Hypothalamus (tissue), 51 donors: Measurements from ENCODE around the gene KCNH6.

Experiments used
- DNase-seq, 51 donors: peaks; one replicate each; lab custom pipeline; 2025; lab: John Stamatoyannopoulos, UW

KCNH6 gene

GRCh38 chr17:63547083-63547523 is 23.9 kb downstream of the KCNH6 start:
- DNase-seq = no peak

- peak in 8 of 51 donors; percentile 36 to 70 (median 56) for DNase-seq
Measured at GRCh38 chr17:63549289-63549945, 26.3 kb downstream of the KCNH6 start.

- peak; percentile 86 to 100 (median 98) for DNase-seq
Measured at GRCh38 chr17:63549946-63550816, 27.0 kb downstream of the KCNH6 start, which contains the start of gene DCAF7. DCAF7 (plus strand) TSS chr17:63550477; CDS start chr17:63550678, 201 bp downstream.

- DNase-seq = peak in 6 of 51 donors; percentile 20 to 47 (median 42)
Measured at GRCh38 chr17:63550817-63551639, 27.9 kb downstream of the KCNH6 start.

GRCh38 chr17:63552211-63552610 is 29.1 kb downstream of the KCNH6 start:
- DNase-seq = no peak

GRCh38 chr17:63555500-63556156 is 32.5 kb downstream of the KCNH6 start:
- DNase-seq = no peak

GRCh38 chr17:63557416-63557815 is 34.3 kb downstream of the KCNH6 start:
- DNase-seq = no peak

GRCh38 chr17:63558441-63558840 is 35.3 kb downstream of the KCNH6 start:
- DNase-seq = no peak

GRCh38 chr17:63561819-63562218 is 38.7 kb downstream of the KCNH6 start:
- no peak for DNase-seq

GRCh38 chr17:63563339-63563738 is 40.2 kb downstream of the KCNH6 start:
- DNase-seq = no peak

GRCh38 chr17:63564562-63564961 is 41.4 kb downstream of the KCNH6 start:
- DNase-seq = no peak

- no peak for DNase-seq
Measured at GRCh38 chr17:63567229-63567628, 44.1 kb downstream of the KCNH6 start.

- DNase-seq = no peak
Measured at GRCh38 chr17:63568563-63568962, 45.4 kb downstream of the KCNH6 start.

- DNase-seq = no peak
Measured at GRCh38 chr17:63571632-63572310, 48.6 kb downstream of the KCNH6 start.

- no peak for DNase-seq
Measured at GRCh38 chr17:63573634-63574033, 50.5 kb downstream of the KCNH6 start.

- no peak for DNase-seq
Measured at GRCh38 chr17:63578027-63578768, 55.0 kb downstream of the KCNH6 start.

- DNase-seq = no peak
Measured at GRCh38 chr17:63578769-63579111, 55.6 kb downstream of the KCNH6 start.

GRCh38 chr17:63579633-63580032 is 56.5 kb downstream of the KCNH6 start:
- DNase-seq = no peak

- no peak for DNase-seq
Measured at GRCh38 chr17:63587770-63588169, 64.6 kb downstream of the KCNH6 start.
